Naive thymus-derived CD4-positive, alpha-beta T cell (primary cell): ENCODE results near the gene SRGAP2C. TPM values are rescaled to one million over a fixed set of nuclear protein-coding genes. Genes with fewer than 3 reads are reported as not detected.
A peak's percentile ranks its signal among the peaks of the same experiment; 100 is the strongest.
"Not testable (repeated sequence)": the region's sequence is repeated elsewhere in the genome, so short reads cannot be mapped to it uniquely, and the experiment has no call there.

Source experiments
- ATAC-seq: fragments of 150-1000 bp; cut with Tn5 transposase; 2 replicates; pipeline ENCODE4 v1.10.0; 2021; ENCODE audit warnings: mild to moderate bottlenecking, moderate library complexity
- CTCF ChIA-PET: fragments of 350-600 bp; sonication (Branson Sonifier 250); formaldehyde crosslinking; loops from one replicate; lab custom pipeline; 2021; ENCODE audit warnings: antibody characterized with exemption; lab: Charles Lee
- POLR2A ChIA-PET: fragments of 350-600 bp; sonication (Branson Sonifier 250); formaldehyde crosslinking; loops from one replicate; lab custom pipeline; 2021; ENCODE audit warnings: antibody characterized with exemption, inconsistent platforms; lab: Charles Lee
- DNase-seq, 9 donors: peaks; one replicate each; pipeline versions ENCODE4 v3.0.0 to v3.0.0-alpha.2; 2020 to 2022; ENCODE audit warnings: mixed read lengths in 1 of 9
- H3K27ac ChIP-seq: one replicate; pipeline ENCODE4 v1.7.0; 2013; ENCODE audit warnings: mild to moderate bottlenecking, low read depth, low read length, moderate library complexity
- H3K27me3 ChIP-seq, 2 donors: one replicate each; pipeline ENCODE4 v1.7.0; 2013; ENCODE audit warnings: low read length in 2 of 2, mild to moderate bottlenecking in 2 of 2, moderate library complexity in 2 of 2; ENCODE audit not compliant: control insufficient read depth in 2 of 2, insufficient read depth in 2 of 2
- H3K36me3 ChIP-seq, 3 experiments: 1 replicate in 2 of 3; 2 replicates in 1 of 3; pipeline ENCODE4 v1.7.0; 2013; ENCODE audit warnings: low read length in 3 of 3, mild to moderate bottlenecking in 3 of 3, moderate library complexity in 1 of 3; ENCODE audit not compliant: insufficient read depth in 3 of 3, control insufficient read depth in 2 of 3
- H3K4me1 ChIP-seq, 2 donors: one replicate each; pipeline ENCODE4 v1.7.0; 2013; ENCODE audit warnings: low read length in 2 of 2, mild to moderate bottlenecking in 2 of 2, moderate library complexity in 1 of 2; ENCODE audit not compliant: control insufficient read depth in 2 of 2, insufficient read depth in 2 of 2
- H3K4me3 ChIP-seq: 2 replicates; pipeline ENCODE4 v1.7.0; 2013; ENCODE audit warnings: mild to moderate bottlenecking, low read length
- H3K9me3 ChIP-seq, 3 experiments: 1 replicate in 2 of 3; 2 replicates in 1 of 3; pipeline ENCODE4 v1.7.0; 2013; ENCODE audit warnings: low read length in 3 of 3; ENCODE audit not compliant: control insufficient read depth in 2 of 3
- H3K27ac Mint-ChIP-seq, 9 donors: one replicate each; pipeline ENCODE4 v1.8.0; 2020 to 2022; ENCODE audit warnings: mixed read lengths in 9 of 9, mild to moderate bottlenecking in 8 of 9, moderate library complexity in 5 of 9, inconsistent platforms in 2 of 9
- H3K27me3 Mint-ChIP-seq, 5 donors: one replicate each; pipeline ENCODE4 v1.8.0; 2021 to 2022; ENCODE audit warnings: mixed read lengths in 5 of 5, mild to moderate bottlenecking in 1 of 5
- H3K36me3 Mint-ChIP-seq, 5 donors: one replicate each; pipeline ENCODE4 v1.8.0; 2020 to 2022; ENCODE audit warnings: mixed read lengths in 5 of 5, mild to moderate bottlenecking in 3 of 5, inconsistent platforms in 1 of 5
- H3K4me1 Mint-ChIP-seq, 7 donors: one replicate each; pipeline ENCODE4 v1.8.0; 2020 to 2022; ENCODE audit warnings: mixed read lengths in 7 of 7, mild to moderate bottlenecking in 3 of 7, inconsistent platforms in 1 of 7
- H3K4me3 Mint-ChIP-seq, 10 donors: one replicate each; pipeline ENCODE4 v1.8.0; 2020 to 2022; ENCODE audit warnings: mild to moderate bottlenecking in 10 of 10, mixed read lengths in 10 of 10, moderate library complexity in 6 of 10, inconsistent platforms in 2 of 10
- H3K9me3 Mint-ChIP-seq, 11 donors: one replicate each; pipeline ENCODE4 v1.8.0; 2020 to 2022; ENCODE audit warnings: mixed read lengths in 11 of 11, mild to moderate bottlenecking in 4 of 11, inconsistent platforms in 1 of 11, moderate library complexity in 1 of 11
- intact Hi-C, 2 donors: fragments of 100-400 bp; cut with micrococcal nuclease; formaldehyde crosslinking; loops; one replicate each; pipeline ENCODE4 v1.15.1; 2023
- polyA plus RNA-seq, 2 donors: library from polyadenylated mRNA; unstranded; fragments of 300-500 nt; fragmentation: Illumina TruSeq; gene quantifications; one replicate each; pipeline ENCODE4 v1.2.3, GENCODE V29; 2021
- total RNA-seq, 6 experiments: library from RNA in 5 of 6; stranded (reverse) in 5 of 6; gene quantifications; 1 replicate in 5 of 6; 2 replicates in 1 of 6; pipeline ENCODE4 v1.2.3 and lab custom pipeline; 2021 to 2026

The SRGAP2C gene
- total and polyA plus RNA-seq, 7 experiments from 2014 or later = 1.2 to 43.4 (median 20.2) TPM

DNA sequence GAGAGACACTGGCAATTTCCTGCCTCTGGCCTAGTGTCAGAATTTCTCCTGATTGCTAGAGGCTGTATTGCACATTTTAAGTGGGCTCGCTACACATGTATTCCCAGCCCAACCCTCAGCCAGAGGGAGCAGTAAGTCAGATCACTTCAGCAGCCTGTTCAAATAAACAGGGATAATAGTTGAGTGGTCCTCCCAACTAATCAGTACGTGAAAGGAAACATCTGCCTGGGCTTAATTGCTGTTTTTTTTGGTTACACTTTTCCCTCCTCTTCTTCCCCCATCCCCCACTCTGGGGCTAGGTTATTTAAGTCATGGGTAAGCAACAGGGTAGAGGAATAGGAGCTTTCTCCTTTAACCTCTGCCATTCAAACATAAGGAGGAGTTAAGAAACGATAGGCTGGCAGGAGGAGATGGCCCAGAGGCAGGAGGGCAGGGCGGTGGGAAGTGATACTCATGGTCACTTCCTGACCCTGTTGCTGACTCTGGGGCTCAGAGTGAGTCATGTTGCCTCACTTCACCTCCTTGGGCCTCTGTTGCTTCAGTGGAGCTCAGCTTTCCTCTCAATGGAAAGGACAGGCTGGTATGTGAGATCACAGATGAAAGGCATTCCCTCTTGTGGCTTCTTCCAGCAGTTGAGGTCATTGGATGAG lies 177.6 kb downstream of the SRGAP2C start:
- DNase-seq (peak in 1 of 9 donors; percentile 27), ATAC-seq (peak; percentile 85)
- H3K4me3 ChIP-seq, H3K4me1 ChIP-seq, H3K36me3 Mint-ChIP-seq, POLR2A ChIA-PET, H3K36me3 ChIP-seq, H3K27ac ChIP-seq, H3K4me1 Mint-ChIP-seq, CTCF ChIA-PET, H3K27me3 ChIP-seq, H3K9me3 Mint-ChIP-seq, H3K27me3 Mint-ChIP-seq, H3K9me3 ChIP-seq, intact Hi-C loops: not testable (repeated sequence)
- peak overlapping the region in 1 of 10 donors; percentile 37 for H3K4me3 Mint-ChIP-seq
- H3K27ac Mint-ChIP-seq = peak overlapping the region in 1 of 9 donors; percentile 84

DNA sequence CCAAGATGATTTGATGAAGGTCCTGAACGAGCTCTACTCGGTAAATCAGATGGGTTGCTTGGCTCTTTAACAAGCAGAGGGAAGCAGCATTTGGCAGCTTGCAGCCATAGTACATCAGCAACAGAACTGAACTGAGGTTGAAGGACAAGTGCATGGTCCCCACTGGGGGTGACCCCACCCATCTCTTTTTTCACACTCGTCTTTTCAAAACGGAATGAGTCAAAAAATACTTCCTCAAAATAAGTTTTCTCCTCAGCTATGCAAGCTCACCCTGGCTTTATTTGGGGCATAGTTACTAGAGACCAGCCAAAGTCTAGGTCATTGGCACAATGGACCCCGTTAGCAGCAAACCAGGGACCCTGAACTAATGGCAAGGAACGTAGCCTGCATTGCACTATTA lies 180.5 kb downstream of the SRGAP2C start:
- H3K9me3 Mint-ChIP-seq, H3K36me3 ChIP-seq, H3K4me1 Mint-ChIP-seq, DNase-seq, H3K27me3 ChIP-seq, intact Hi-C loops, POLR2A ChIA-PET, H3K4me3 Mint-ChIP-seq, H3K27ac Mint-ChIP-seq, CTCF ChIA-PET, H3K27me3 Mint-ChIP-seq, H3K4me1 ChIP-seq, H3K36me3 Mint-ChIP-seq, H3K9me3 ChIP-seq, H3K27ac ChIP-seq, H3K4me3 ChIP-seq: not testable (repeated sequence)
- peak; percentile 41 for ATAC-seq

DNA sequence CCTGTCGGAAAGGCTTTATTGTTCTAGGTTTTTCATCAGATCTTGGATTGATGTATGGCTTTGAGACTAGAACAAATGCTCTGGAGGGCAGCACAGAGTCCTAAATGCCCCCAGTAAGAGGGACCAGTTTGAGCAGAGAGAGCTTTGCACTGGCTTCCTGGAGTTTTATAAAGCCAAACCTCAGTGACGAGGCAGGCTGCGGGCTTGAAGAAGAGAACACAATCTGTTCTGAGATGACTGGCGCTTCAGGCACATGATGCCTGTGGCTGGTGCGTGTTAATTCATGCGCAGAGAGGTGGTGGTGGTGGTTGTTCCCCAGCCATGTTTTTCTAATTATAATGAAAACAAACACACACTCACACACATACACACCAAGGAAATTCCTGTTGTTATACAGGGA lies 180.9 kb downstream of the SRGAP2C start:
- CTCF ChIA-PET = not testable (repeated sequence)

DNA sequence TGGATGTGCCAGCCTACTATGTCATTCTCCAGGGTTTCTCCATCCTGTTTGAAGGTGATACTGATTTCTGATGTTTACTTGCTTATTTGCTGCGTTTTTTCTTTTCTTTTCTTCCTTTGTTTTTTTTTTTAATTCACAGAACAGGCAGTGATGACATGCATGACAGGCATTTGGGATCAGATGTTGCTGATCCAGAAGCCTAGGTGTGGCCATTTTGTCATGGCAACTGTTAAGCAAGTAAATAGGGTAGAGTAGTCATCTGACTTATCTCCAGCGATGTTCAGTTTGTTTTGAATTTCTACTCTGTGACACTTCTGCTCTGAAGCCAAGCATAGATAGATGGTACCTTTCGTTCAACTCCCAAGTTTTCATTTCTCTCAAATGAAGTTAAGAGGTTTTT lies 181.4 kb downstream of the SRGAP2C start:
- H3K9me3 Mint-ChIP-seq, H3K27me3 ChIP-seq, H3K4me3 ChIP-seq, H3K27ac Mint-ChIP-seq, H3K4me1 Mint-ChIP-seq, H3K4me1 ChIP-seq, H3K27ac ChIP-seq, POLR2A ChIA-PET, intact Hi-C loops, H3K36me3 ChIP-seq, ATAC-seq, CTCF ChIA-PET, H3K4me3 Mint-ChIP-seq, H3K9me3 ChIP-seq, H3K36me3 Mint-ChIP-seq, H3K27me3 Mint-ChIP-seq, DNase-seq: not testable (repeated sequence)

More for the DNA sequence above, 180.9 kb downstream of the SRGAP2C start:
- intact Hi-C loops, H3K4me1 ChIP-seq, H3K27me3 Mint-ChIP-seq, H3K4me1 Mint-ChIP-seq, H3K36me3 Mint-ChIP-seq, H3K4me3 ChIP-seq, H3K27me3 ChIP-seq, POLR2A ChIA-PET, H3K9me3 Mint-ChIP-seq, H3K9me3 ChIP-seq, H3K27ac Mint-ChIP-seq, H3K4me3 Mint-ChIP-seq, H3K36me3 ChIP-seq, H3K27ac ChIP-seq: not testable (repeated sequence)
- DNase-seq = peak in 7 of 9 donors; percentile 8 to 65 (median 42)
- peak; percentile 60 for ATAC-seq

DNA sequence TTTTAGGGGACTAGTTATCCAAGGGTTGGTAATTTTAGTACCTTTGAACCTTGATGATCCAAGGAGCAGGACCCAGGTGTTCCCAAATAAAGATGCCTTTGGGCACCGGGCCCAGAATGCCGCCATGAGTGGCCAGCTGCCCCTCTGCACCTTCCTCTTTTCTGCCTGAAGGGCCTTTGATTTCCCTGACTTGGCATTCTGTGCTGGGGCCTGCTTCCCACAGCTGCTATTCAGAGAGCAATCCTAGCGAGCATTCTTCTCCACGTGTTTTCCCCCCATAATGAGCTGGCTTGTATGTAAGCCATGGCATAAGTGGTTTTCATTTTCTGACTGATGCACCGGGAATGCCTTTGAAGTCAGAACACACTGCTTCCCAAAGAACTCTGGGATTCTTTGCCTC lies 184.1 kb downstream of the SRGAP2C start:
- H3K4me1 Mint-ChIP-seq, DNase-seq, H3K36me3 ChIP-seq, H3K9me3 Mint-ChIP-seq, H3K4me3 Mint-ChIP-seq, ATAC-seq, H3K4me1 ChIP-seq, H3K27ac ChIP-seq, POLR2A ChIA-PET, H3K27me3 Mint-ChIP-seq, intact Hi-C loops, H3K27ac Mint-ChIP-seq, H3K4me3 ChIP-seq, H3K9me3 ChIP-seq, CTCF ChIA-PET, H3K36me3 Mint-ChIP-seq, H3K27me3 ChIP-seq: not testable (repeated sequence)

DNA sequence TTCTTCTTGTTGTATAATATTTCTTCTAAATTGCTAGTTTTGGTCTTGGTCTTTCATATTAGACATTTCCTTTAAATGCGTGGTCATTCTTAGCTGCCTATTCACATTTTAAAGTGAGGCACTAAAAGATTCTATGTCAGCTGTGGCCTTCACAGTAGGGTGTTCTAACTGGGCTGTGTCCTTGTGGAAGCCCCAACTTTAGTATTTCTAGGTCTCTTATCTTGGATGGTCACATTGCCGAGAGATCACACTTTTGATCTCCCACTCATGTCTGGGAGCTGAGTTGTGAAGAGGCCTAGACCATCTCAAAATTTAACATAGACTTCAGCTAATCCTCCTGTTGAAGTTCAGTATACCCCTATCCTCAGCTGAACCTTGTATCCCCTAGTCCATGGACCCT lies 185.2 kb downstream of the SRGAP2C start:
- intact Hi-C loops, H3K4me3 ChIP-seq, CTCF ChIA-PET, H3K27ac ChIP-seq, H3K27me3 ChIP-seq, H3K4me3 Mint-ChIP-seq, ATAC-seq, H3K9me3 Mint-ChIP-seq, H3K36me3 Mint-ChIP-seq, H3K27ac Mint-ChIP-seq, H3K4me1 Mint-ChIP-seq, H3K27me3 Mint-ChIP-seq, H3K4me1 ChIP-seq, H3K36me3 ChIP-seq, POLR2A ChIA-PET, DNase-seq, H3K9me3 ChIP-seq: not testable (repeated sequence)

DNA sequence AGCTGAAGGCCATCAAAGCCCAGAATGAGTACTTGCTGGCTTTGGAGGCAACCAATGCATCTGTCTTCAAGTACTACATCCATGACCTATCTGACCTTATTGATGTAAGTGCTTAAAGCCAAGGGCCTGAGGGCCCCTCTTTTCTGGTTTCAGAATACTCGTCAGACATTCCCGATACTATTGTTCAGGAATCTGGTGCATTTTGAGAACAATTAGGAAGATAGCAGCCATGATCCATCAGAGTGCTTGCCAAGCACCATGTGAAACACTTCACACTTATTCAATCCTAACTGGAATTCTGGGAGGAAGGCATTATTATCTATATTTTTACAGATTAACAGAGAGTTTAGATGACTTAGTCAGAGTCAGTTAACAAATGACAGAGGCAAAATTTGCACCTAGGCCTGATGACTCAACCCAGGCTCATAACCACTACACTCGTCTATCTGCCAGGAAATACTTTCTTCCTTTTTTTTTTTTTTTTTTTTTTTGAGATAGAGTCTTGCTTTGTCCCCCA lies 190.1 kb downstream of the SRGAP2C start:
- H3K9me3 ChIP-seq, H3K4me3 ChIP-seq, H3K27me3 ChIP-seq, DNase-seq, POLR2A ChIA-PET, H3K27ac ChIP-seq, CTCF ChIA-PET, H3K36me3 ChIP-seq, H3K9me3 Mint-ChIP-seq, H3K4me1 ChIP-seq, intact Hi-C loops, H3K36me3 Mint-ChIP-seq, ATAC-seq, H3K4me1 Mint-ChIP-seq, H3K27me3 Mint-ChIP-seq: not testable (repeated sequence)
- Mint-ChIP-seq H3K27ac (peak overlapping the region in 1 of 9 donors; percentile 42), H3K4me3 (peak overlapping the region in 1 of 10 donors; percentile 64)
